CD4-positive, alpha-beta T cell treated with Interleukin-10 for 1 hour (primary cell): ENCODE measurements around the gene CLDN14.

Source experiments
- DNase-seq: peaks from one replicate; pipeline ENCODE4 v3.0.0-alpha.2; 2020

CLDN14 gene

GRCh38 chr21:36479415-36480402, at the start of gene CLDN14:
Gene CLDN14, minus strand, starts transcription at chr21:36480122. Its CDS starts 18,427 bp downstream, at chr21:36461695.
- no peak for DNase-seq

GRCh38 chr21:36528716-36529115, 48.8 kb upstream of the CLDN14 start:
- no peak for DNase-seq

- no peak for DNase-seq
Measured at GRCh38 chr21:36527317-36527716, 47.4 kb upstream of the CLDN14 start.

GRCh38 chr21:36526104-36526503, 46.2 kb upstream of the CLDN14 start:
- DNase-seq: no peak

- no peak for DNase-seq
Measured at GRCh38 chr21:36524477-36524876, 44.6 kb upstream of the CLDN14 start.

GRCh38 chr21:36522219-36522808, 42.4 kb upstream of the CLDN14 start:
- no peak for DNase-seq

GRCh38 chr21:36518883-36519492, 39.1 kb upstream of the CLDN14 start:
- DNase-seq: no peak

GRCh38 chr21:36517366-36518075, 37.6 kb upstream of the CLDN14 start:
- no peak for DNase-seq

GRCh38 chr21:36516281-36516680, 36.4 kb upstream of the CLDN14 start:
- DNase-seq: no peak

GRCh38 chr21:36513430-36513829, 33.5 kb upstream of the CLDN14 start:
- no peak for DNase-seq

GRCh38 chr21:36512971-36513370, 33.0 kb upstream of the CLDN14 start:
- DNase-seq: no peak

- no peak for DNase-seq
Measured at GRCh38 chr21:36511484-36512220, 31.7 kb upstream of the CLDN14 start.

GRCh38 chr21:36510911-36511310, 31.0 kb upstream of the CLDN14 start:
- DNase-seq: no peak

- no peak for DNase-seq
Measured at GRCh38 chr21:36509973-36510664, 30.2 kb upstream of the CLDN14 start.

- no peak for DNase-seq
Measured at GRCh38 chr21:36508948-36509347, 29.0 kb upstream of the CLDN14 start.

GRCh38 chr21:36507397-36508018, 27.6 kb upstream of the CLDN14 start:
- no peak for DNase-seq

- DNase-seq: no peak
Measured at GRCh38 chr21:36506482-36506881, 26.6 kb upstream of the CLDN14 start.

- DNase-seq: peak; percentile 51
Measured at GRCh38 chr21:36504067-36505058, 24.4 kb upstream of the CLDN14 start.

GRCh38 chr21:36502365-36502764, 22.4 kb upstream of the CLDN14 start:
- DNase-seq: no peak

- no peak for DNase-seq
Measured at GRCh38 chr21:36501589-36501892, 21.6 kb upstream of the CLDN14 start.
